Heart left ventricle (tissue), 16 donors: ENCODE measurements around the gene LRRC26. TPM values are rescaled to one million over a fixed set of nuclear protein-coding genes. Genes with fewer than 3 reads are reported as not detected.

Experiments used
- ATAC-seq, 4 donors: fragments of 200-7000 bp; cut with Tn5 transposase; one replicate each; pipeline ENCODE4 v1.9.1; 2020 to 2022; ENCODE audit warnings: moderate library complexity in 4 of 4, mild to moderate bottlenecking in 3 of 4, moderate number of reproducible peaks in 1 of 4
- DNase-seq, 5 donors: peaks; one replicate each; pipeline ENCODE4 v3.0.0-alpha.2; 2020
- H3K27ac ChIP-seq, 12 donors: fragments of 200-600 bp; sonication (generic) in 4 of 12; one replicate each; pipeline versions ENCODE4 v1.5.0 to v1.8.0; 2016 to 2022; ENCODE audit warnings: mild to moderate bottlenecking in 2 of 12
- H3K27me3 ChIP-seq, 9 donors: fragments of 200-600 bp; sonication (generic) in 2 of 9; one replicate each; pipeline versions ENCODE4 v1.5.1 to v1.8.0; 2016 to 2022; ENCODE audit warnings: mild to moderate bottlenecking in 3 of 9
- H3K36me3 ChIP-seq, 9 donors: fragments of 200-600 bp; sonication (generic) in 2 of 9; one replicate each; pipeline versions ENCODE4 v1.5.0 to v1.8.0; 2018 to 2022; ENCODE audit warnings: mild to moderate bottlenecking in 2 of 9
- H3K4me1 ChIP-seq, 12 donors: fragments of 200-600 bp; sonication (generic) in 4 of 12; one replicate each; pipeline versions ENCODE4 v1.5.0 to v1.8.0; 2016 to 2022; ENCODE audit warnings: mild to moderate bottlenecking in 3 of 12
- H3K4me3 ChIP-seq, 12 donors: fragments of 200-600 bp; sonication (generic) in 4 of 12; one replicate each; pipeline versions ENCODE4 v1.5.0 to v1.8.0; 2017 to 2022; ENCODE audit warnings: mild to moderate bottlenecking in 9 of 12, moderate library complexity in 4 of 12
- H3K9me3 ChIP-seq, 12 donors: fragments of 200-600 bp; sonication (generic) in 4 of 12; one replicate each; pipeline versions ENCODE4 v1.5.0 to v1.8.0; 2016 to 2022; ENCODE audit warnings: mild to moderate bottlenecking in 1 of 12
- POLR2A ChIP-seq, 2 donors: fragments of 450-650 bp; IDR thresholded peaks; one replicate each; pipeline ENCODE4 v1.6.1; 2017; ENCODE audit warnings: antibody characterized with exemption in 2 of 2, mild to moderate bottlenecking in 2 of 2, moderate library complexity in 2 of 2
- WGBS, 4 donors: extraction: QIAGEN DNeasy Blood & Tissue Kit in 2 of 4; methylation state at CpG; one replicate each; pipeline versions ENCODE4 v1.1.5 to v1.1.7; 2013 to 2018; 5-methylcytosine and 5-hydroxymethylcytosine counted together
- intact Hi-C, 10 donors: fragments of 100-400 bp; cut with DNase I; formaldehyde crosslinking; loops; one replicate each; pipeline versions ENCODE4 v1.11.1 to v1.14.2; 2022
- long read RNA-seq, 3 donors: library from polyadenylated mRNA; unstranded; transcript quantifications; one replicate each; pipeline ENCODE4 v2.0.0, GENCODE V29; 2020 to 2021
- polyA plus RNA-seq, 2 donors: library from polyadenylated mRNA; stranded (reverse); fragments of 200-250 nt; gene quantifications; one replicate each; pipeline ENCODE4 v1.2.3, GENCODE V29; 2013
- total RNA-seq, 9 donors: library from RNA; depleted of rRNA in 2 of 9; stranded (reverse); fragments of >200 nt in 2 of 9; fragmentation: NEBNext Ultra II Directional in 3 of 9; extraction: Animal tissue kit (Norgen Biotek cat#: 25700) in 3 of 9; gene quantifications; one replicate each; pipeline versions ENCODE4 v1.1.0 to v1.2.4, GENCODE V29; 2016 to 2023
- TF ChIP-seq, protein P1 (sequence below), 12 donors: fragments of 200-600 bp; sonication (generic) in 4 of 12; IDR thresholded peaks; one replicate each; pipeline versions ENCODE4 v1.5.0 to v1.8.0; 2018 to 2022; ENCODE audit warnings: antibody characterized with exemption in 12 of 12, mild to moderate bottlenecking in 5 of 12
- donor health status: ischemic (EF 13 %, LVEDD 7.1; RV severe dilation, severe dysfunction).
- donor health status: healthy with polysubstance abuse.
- donor health status: DM: no; HTN: yes; CAD: no.
- donor health status: DM: no; HTN: no; CAD: no.
- donor health status: ischemic (EF 25% LVEDD 6.9; RV normal size, moderate dysfunction).
- donor health status: ischemic (EF 25% LVEDD 5.7; RV mildly dilated, moderate dysfunction).
- donor health status: healthy.
- donor health status: DM: yes; HTN: yes; CAD: no.
- donor health status: ischemic (EF 35%, LVEDD 5.7; RV mildly dilated, moderate dysfunction).
- donor health status: nonischemic (EF 11% LVEDD 7.7; RV severe dilation, severe dysfunction).
- donor health status: DM: yes; HTN: yes; CAD: no.
- donor health status: PGD.
- donor health status: ischemic (EF 29% LVEDD 5.4; RV normal size, mild dysfunction).
- donor health status: nonischemic (EF 23%, LVEDD 6.1; RV moderate dilation, normal function).

The LRRC26 gene
- total RNA-seq (not detected), polyA plus RNA-seq (not detected)
- long read RNA-seq, donor 1 = 0 reads
- long read RNA-seq, donor 2 = 0 reads
- long read RNA-seq, donor 3 = 0 reads

GRCh38 chr9:137169896-137170358 lies at the start of gene LRRC26:
TSS of gene LRRC26 (minus strand) at chr9:137170051. CDS start at chr9:137169943, 108 bp downstream.
- DNase-seq (no peak), ATAC-seq (no peak)
- Histone ChIP-seq H3K4me1 (peaks cover 6 to 35% (median 20%) of the 10 kb centered on the region in 12 donors), H3K27me3 (peaks cover 42 to 77% (median 52%) of the 10 kb centered on the region in 9 donors), H3K36me3 (no peaks in the 10 kb centered on the region), H3K9me3 (no peaks in the 10 kb centered on the region), H3K27ac (no peak within 1 kb of the TSS), H3K4me3 (peak within 1 kb of the TSS; percentile 21 to 55 (median 40))
- 0 to 12% (median 9%) methylated on average over 2 to 41 of the region's 41 CpGs for WGBS, 4 donors
- intact Hi-C loops = loop anchor here in 1 of 10 donors (5.0 kb wide), 1 partner anchor 43 kb away; no protein-coding TSS in a partner anchor
- TF ChIP-seq, protein P1, sequence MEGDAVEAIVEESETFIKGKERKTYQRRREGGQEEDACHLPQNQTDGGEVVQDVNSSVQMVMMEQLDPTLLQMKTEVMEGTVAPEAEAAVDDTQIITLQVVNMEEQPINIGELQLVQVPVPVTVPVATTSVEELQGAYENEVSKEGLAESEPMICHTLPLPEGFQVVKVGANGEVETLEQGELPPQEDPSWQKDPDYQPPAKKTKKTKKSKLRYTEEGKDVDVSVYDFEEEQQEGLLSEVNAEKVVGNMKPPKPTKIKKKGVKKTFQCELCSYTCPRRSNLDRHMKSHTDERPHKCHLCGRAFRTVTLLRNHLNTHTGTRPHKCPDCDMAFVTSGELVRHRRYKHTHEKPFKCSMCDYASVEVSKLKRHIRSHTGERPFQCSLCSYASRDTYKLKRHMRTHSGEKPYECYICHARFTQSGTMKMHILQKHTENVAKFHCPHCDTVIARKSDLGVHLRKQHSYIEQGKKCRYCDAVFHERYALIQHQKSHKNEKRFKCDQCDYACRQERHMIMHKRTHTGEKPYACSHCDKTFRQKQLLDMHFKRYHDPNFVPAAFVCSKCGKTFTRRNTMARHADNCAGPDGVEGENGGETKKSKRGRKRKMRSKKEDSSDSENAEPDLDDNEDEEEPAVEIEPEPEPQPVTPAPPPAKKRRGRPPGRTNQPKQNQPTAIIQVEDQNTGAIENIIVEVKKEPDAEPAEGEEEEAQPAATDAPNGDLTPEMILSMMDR (IDR thresholded peaks at IDR 0.05) = no peak
- no peak for TF ChIP-seq POLR2A (IDR thresholded peaks at IDR 0.05)

GRCh38 chr9:137218754-137219271 lies 49.0 kb upstream of the LRRC26 start:
- Histone ChIP-seq H3K27me3 (peaks cover 0 to 4% (median 0%) of the 10 kb centered on the region in 9 donors), H3K36me3 (peaks cover 0 to 19% (median 0%) of the 10 kb centered on the region in 9 donors), H3K4me3 (no peak overlapping the region), H3K4me1 (peaks cover 2 to 48% (median 34%) of the 10 kb centered on the region in 12 donors), H3K9me3 (no peaks in the 10 kb centered on the region), H3K27ac (peak overlapping the region in 10 of 12 donors; percentile 40 to 82 (median 70))
- DNase-seq (peak in 2 of 5 donors; percentile 70 to 74), ATAC-seq (peak in 3 of 4 donors; percentile 14 to 41 (median 28))
- TF ChIP-seq, protein P1 (IDR thresholded peaks at IDR 0.05) = no peak
- no peak for TF ChIP-seq POLR2A (IDR thresholded peaks at IDR 0.05)
- WGBS, 4 donors = 20 to 41% (median 32%) methylated on average over 10 to 12 of the region's 12 CpGs
- intact Hi-C loops = no loop called here

DNA sequence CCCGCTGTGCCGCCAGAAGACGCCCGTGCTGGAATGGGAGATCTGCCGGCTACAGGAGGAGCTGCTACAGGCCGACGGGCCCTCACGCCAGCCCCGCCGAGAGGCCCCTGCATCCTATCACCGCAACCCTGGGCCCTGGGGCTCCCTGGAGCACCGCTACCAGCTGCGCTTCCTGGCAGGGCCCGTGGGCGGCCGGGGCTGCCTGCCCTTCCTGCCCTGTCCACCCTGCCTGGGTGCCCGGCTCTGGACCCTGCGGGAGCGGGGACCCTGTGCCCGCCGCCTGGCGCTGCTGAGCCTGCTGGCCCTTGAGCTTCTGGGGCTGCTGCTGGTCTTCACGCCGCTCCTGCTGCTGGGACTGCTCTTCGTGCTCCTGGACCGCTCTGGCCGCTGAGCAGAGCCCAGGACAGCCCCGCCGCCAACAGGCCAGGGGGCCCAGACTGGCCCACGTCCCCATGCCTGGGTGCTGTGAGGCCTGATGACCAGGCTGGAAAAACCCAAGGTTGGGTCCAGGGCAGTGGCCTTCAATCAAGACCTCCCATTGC lies 48.4 kb upstream of the LRRC26 start:
- Histone ChIP-seq H3K27ac (peak overlapping the region in 10 of 12 donors; percentile 40 to 82 (median 70)), H3K27me3 (peaks cover 0 to 4% (median 0%) of the 10 kb centered on the region in 9 donors), H3K4me3 (peak overlapping the region in 8 of 12 donors; percentile 34 to 55 (median 44)), H3K4me1 (peaks cover 2 to 46% (median 33%) of the 10 kb centered on the region in 12 donors), H3K36me3 (peaks cover 0 to 19% (median 0%) of the 10 kb centered on the region in 9 donors), H3K9me3 (no peaks in the 10 kb centered on the region)
- WGBS, 4 donors = 87 to 90% (median 88%) methylated on average over 17 to 30 of the region's 30 CpGs
- ATAC-seq (no peak), DNase-seq (no peak)
- TF ChIP-seq, protein P1 (IDR thresholded peaks at IDR 0.05) = no peak
- no peak for TF ChIP-seq POLR2A (IDR thresholded peaks at IDR 0.05)
- intact Hi-C loops = no loop called here
